Prostate gland (tissue), 2 donors: ENCODE data around the gene CRBN.

Experiments used
- CTCF ChIP-seq, 4 experiments: fragments of 200-600 bp in 2 of 4; fragments of 450-650 bp in 2 of 4; sonication (generic) in 2 of 4; IDR thresholded peaks; 1 replicate in 3 of 4; 2 replicates in 1 of 4; pipeline ENCODE4 v1.5.1; 2016 to 2019; ENCODE audit warnings: antibody characterized with exemption in 4 of 4, mild to moderate bottlenecking in 2 of 4, moderate library complexity in 2 of 4
- POLR2A ChIP-seq: fragments of 450-650 bp; IDR thresholded peaks from one replicate; pipeline ENCODE4 v1.6.1; 2016; ENCODE audit warnings: antibody characterized with exemption, mild to moderate bottlenecking
- POLR2AphosphoS5 ChIP-seq: sonication (generic); formaldehyde crosslinking; IDR thresholded peaks from one replicate; pipeline ENCODE4 v1.6.1; 2017; ENCODE audit warnings: antibody characterized with exemption

GRCh38 chr3:3196148-3196861, 16.8 kb upstream of the CRBN start:
- TF ChIP-seq CTCF (IDR thresholded peaks at IDR 0.05): peak in 2 of 4 experiments; percentile 39 to 47
- TF ChIP-seq POLR2AphosphoS5: no peak
- no peak for TF ChIP-seq POLR2A
